GM18909 (cell line): ENCODE data around the gene CACNB1.
A peak's percentile ranks its signal among the peaks of the same experiment; 100 is the strongest.

ENCODE experiments used
- ATAC-seq: cut with Tn5 transposase; IDR thresholded peaks from one replicate; pipeline ENCODE4 v1.9.1; 2021; ENCODE audit warnings: mild to moderate bottlenecking; ENCODE audit not compliant: unreplicated experiment, poor library complexity

CACNB1 gene

DNA sequence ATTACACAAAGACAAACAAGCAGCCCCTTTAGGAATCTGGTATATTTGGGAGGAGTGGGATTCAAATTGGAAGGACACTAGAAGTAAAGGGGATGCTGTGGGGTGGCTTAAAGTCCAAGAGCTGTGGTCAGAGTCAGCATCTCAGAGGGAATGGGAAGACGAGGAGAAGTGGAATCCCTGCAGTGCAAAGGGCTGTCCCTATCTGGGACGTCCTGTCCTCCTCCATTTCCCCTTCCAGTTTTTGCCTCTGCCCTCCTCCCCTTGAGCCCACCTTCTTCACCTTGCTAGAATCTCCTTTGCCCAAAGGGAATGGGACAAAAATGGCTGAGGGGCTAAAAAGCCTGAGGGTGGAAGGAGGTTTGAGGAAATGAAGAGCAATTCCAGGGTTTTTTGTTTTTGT, 41.8 kb downstream of the CACNB1 start:
- no peak for ATAC-seq

DNA sequence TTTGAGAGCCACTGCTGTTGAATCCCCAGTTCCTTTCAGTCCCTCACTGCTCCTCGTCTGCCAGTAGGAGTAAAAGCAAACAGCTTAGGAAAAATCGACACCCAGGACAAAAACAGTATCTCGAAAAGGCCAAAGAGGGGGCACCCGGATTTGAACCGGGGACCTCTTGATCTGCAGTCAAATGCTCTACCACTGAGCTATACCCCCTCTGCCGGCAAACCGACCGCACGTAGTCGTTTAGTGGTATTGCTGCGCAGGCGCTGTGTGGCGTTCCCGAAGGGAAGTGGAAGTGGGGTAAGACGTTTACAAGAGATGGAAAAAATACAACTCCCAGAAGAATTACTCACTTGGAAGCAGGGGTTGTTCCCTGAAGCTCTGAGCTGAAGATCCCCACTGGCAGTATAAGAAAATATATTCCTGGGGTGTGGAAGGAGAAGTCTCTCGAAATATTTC, 43.8 kb downstream of the CACNB1 start:
- ATAC-seq = peak; percentile 48

DNA sequence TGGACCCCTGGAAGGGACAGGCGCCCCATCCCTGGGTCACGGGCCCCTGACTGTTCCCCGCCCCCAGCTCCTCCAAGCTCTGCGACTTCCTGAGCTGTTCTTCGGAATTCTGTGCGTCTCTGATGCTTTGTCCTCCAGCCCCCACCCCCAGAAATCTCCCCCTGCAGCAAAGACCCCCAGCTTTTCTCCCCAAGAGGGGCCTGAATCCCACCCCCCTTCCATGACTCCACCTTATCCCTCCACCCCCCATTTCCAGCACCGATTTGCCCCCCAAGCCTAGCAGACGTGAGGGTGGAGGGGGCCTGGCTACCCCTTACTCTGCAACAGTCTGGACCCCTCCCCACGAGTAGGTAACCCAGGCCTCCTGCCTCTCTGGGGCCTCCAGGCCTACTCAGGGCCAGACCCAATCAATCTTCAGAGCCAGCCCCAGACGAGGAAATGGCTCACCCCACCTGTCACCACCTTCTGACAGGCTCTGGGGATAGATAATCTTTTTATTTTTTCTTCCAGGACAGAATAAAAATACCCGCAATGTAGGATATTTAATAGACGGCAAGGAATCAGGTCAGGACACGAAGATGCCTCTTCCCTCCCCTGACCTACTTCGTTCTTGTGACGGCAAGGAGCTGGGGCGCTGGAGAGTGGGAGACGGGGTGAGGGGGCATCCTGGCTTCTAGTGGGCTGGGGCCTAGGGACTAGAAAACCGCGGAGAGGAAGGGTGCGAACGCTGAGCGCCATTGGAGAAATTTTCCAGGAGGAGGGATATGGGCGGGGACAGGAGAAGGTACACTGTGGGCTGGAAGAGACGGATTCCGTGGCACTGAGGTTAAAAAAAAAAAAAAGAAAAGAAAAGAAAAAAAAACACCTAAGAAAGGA, 45.3 kb downstream of the CACNB1 start:
- ATAC-seq = no peak

DNA sequence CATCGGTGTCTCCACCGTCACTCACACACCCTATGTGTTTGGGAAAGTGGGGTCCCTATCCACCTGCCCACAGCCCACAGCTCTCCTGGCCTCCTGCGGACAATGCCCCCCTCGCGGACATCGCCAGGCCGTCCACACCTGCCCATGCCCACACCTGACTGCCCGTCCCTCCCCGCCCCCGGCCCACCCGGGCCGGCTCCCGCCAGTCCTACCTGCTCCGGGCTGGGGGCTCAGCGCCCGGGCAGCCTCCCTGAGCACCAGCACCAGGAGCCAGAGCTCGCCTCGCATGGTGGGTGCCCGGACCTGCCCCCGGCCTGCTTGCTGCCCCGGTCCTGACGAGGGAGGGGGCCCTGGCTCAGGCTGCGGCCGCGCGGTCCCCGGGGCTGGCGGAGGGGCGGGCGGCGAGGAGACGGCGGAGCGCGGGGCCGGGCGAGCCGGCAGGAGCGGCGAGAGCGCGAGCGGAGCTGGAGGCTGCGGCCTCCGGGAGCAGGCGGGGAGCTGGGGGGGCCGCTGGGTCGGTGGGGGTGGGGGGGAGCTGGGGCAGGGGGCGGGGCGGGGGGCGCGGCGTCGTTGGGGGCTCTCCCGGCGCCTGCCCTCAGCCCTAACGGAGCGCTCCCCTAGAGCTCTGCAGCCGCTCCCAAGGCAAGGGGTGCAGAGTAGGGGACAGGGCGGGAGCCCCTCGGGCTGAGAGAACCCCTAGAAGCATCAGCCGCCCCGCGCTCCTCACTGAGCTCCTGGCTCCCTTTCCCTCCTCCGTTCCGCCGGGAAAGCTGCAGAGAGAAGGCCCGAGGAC, 46.1 kb downstream of the CACNB1 start, which contains the start of gene PLXDC1:
TSS of gene PLXDC1 (minus strand) at position 488 of the 793 bp plus-strand sequence. CDS start at position 288, 200 bp downstream.
- ATAC-seq = no peak

DNA sequence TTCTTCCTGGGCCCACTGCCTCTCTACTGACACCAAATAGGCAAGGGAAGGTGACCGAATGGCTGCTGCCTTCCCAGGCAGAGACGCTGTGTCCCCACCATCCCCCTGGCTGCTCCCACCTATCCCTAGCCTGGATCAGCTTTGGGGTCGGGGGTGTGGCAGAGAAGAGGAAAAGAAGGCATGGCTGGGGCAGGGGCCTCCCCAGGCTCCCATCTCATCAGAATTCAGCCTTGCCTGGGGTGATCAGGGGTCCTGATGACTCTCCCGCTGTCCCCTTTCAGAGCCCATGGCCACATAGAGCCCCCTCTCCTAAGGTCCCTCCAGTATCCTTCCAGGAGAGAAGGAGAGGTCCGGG, 46.7 kb downstream of the CACNB1 start:
- no peak for ATAC-seq

DNA sequence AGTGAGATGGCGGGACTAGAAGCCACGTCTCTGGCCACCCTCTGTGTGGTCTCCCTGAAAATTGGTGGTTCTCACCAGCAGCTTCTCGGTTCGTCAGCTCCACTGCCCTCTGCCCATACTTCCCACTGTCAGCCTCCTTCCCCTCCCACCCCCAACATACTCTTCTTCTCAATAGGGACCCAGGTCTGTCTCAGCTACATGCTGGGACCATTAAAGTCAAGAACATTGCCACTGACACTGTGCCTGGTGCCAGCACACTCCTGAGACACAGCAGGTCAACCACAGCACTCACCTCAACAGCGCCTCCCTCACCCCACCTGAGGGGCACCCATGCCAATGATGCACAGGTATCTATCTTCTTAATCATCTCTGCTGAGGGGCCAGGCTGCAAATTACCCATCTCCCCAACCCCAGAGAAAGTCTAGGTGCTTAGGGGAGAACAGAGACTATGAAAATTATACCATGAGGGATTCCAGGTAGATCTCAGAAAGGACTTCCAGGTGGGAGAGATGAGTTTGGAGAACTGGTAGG, 47.3 kb downstream of the CACNB1 start:
- no peak for ATAC-seq

DNA sequence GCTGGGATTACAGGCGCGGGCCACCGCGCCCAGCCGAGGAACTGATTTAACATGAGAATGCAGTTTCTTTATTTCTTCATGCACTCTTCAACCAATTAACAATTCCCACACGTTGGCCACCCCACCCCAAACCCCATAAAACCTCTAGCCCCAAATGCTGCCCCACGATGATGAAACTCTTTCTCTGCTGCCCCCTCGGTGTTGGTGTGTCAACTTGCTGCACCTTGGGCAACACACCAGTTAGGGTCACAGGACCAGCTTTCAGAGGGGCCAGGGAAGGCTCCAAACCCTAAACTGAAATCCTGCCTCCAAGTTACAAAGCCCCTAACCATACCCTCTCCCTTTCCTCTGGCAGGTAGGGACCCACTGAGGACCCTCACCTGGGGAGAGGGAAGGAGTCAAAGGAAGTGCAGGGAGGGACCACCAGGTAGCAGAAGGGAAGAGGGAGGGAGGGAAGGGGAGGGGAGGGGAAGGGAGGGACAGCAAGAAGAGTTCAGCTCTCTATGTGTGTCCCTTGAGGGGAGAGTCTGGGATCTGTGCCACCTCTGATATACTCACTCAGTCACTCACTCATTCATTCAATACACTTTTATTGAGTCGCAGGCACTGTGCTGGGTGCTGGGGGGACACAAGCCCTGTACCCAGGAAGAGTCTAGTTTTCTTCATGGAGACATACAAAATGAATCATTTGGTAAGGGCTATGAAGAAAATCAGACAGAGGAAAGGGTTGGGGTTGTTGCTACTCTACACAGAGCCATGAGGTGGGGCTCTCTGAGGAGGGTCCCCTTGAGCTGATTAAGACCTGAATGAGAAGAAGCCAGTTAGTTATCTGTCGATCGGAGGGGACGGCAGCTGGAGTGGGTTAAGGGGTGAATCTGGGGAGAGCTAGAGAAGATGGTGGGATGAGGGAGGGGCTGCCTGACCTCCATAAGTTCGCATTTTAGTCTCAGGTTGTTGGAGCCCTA, 50.0 kb downstream of the CACNB1 start:
- no peak for ATAC-seq

DNA sequence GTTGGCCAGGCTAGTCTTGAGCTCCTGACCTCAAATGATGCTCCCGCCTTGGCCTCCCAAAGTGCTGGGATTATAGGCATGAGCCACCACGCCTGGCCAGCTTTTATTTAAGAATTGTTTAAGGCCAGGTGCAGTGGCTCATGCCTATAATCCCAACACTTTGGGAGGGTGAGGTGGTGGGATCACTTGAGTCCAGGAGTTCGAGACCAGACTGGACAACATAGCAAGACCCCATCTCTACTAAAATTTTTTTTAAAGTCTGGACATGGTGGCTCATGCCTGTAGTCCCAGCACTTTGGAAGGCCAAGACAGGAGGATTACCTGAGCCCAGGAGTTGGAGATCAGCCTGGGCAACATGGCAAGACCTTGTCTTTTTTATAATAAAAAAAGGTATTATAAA, 51.2 kb downstream of the CACNB1 start:
- no peak for ATAC-seq

DNA sequence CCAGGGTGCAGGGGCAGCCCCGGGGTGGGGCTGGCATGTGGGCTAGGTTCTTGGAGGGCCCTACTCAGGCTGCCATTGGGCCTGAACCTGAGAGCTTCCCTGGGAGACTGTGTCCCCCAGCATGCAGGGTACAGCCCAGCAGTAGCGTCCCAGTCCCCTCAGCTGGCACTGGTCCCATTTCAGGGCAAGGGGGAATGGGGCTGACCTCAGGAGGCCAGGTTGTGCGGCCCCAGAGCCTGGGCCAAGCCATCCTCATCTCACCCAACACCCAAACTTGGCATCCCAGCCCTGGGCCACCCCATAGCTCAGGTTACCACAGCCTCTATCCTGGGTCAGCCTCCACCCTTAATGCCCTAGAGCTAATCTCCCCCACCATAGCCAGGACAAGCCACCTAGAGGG, 52.3 kb downstream of the CACNB1 start:
- no peak for ATAC-seq

DNA sequence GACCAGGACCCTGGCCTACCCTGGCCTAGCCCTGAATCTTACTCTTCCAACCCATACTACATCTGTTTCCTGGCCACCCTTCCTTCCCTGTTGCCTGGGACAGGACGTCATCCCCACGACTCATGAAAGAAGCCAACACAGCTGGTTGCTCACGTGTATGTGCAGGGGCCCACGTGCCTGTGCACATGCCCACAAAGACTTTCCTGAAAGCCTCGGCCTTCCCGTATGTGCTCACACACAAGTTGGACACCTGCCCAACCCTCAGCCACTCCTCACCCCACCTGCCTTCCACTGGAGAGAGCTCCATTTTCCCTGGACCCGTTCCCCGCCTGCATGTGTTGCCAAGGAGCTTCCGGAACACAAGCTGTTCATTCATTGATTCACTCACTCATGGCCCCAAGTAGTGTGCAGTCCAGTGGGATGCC, 53.0 kb downstream of the CACNB1 start:
- no peak for ATAC-seq

DNA sequence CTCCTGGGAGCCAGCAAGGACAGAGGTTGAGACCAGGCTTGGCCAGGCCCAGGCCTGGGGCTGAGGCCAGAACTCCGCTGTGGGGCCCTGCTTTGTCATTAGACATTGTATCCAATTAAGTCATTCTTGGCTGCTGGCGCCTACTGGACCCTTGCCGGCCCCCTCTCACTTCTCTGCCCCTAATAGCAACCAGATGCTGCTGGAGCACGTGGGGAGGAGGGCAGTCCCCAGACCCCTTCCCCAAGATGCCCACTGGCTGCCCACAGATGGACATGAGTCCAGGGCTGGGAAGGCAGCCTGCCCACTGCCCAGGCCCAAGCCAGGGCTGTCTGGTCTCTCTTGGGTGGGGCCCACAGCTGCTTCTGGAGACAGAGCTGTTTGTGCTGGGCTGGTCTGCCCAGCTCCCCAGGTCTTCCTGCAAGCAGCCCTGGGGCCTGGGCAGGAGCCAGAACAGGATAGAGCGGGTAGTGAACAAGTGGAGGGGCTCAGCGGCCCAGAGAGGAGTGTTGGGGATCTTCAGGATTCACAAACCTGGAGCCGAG, 53.8 kb downstream of the CACNB1 start:
- ATAC-seq = no peak

DNA sequence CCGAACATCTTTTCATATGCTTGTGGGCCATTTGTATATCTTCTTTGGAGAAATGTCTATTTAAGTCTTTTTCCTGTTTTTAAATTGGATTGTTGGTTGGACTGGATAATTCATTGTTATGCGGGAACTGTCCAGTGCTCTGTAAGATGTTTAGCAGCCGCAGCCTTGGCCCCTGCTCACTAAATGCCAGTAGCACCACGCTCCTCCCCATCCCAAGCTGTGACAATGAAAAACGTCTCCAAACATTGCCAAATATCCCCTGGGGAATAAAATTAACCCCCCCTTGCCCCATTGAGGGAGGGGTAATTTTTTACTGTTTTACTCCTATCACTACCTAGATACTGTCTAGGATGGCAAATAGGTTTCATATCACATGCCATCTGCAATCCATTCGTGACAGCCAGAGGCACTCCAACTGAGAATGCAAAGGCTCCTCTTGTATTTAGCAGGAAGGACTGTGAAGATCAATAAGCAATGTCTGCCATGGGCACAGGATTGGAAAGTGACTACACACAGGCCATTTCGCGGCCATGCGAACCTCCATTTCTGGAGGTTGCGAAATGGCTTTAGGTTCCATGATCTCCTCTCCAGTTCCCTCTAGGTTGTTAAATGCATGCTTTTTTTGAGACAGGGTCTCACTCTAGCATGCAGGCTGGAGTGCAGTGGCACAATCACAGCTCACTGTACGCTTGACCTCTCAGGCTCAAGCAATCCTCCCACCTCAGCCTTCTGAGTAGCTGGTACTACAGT, 55.4 kb downstream of the CACNB1 start:
- ATAC-seq = no peak

DNA sequence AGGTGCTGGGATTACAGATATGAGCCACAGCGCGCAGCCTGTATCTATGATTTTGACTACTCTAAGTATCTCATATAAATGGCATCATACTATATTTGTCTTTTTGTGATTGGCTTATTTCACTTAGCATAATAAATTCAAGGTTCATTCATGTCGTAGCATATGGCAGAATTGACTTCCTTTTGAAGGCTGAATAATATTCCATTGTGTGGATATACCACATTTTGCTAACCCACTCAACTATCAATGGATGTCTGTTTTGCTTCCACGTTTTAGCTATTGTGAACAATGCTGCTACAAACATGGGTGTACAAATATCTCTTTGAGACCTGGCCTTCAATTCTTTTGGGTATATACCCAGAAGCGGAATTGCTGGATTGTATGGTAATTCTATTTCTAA, 56.2 kb downstream of the CACNB1 start:
- no peak for ATAC-seq

DNA sequence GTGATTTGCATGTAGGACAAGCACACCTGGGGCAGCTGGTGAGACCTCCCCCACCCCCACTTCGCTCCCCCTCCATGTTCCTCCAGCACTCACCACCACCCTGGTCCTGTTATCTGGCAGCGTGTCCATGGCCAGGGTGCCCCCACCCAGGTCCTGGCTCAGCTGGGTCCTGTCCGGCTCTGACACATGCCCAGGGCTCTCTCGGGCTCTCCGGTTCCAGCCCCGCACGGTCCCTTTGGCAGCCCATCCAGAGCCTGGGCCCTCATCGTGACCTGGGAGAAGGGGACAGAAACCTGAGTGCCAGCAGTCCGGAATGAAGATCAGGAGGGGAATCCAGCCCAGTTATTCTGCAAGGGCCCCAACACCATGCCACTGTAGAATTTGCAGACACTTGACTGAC, 57.9 kb downstream of the CACNB1 start:
- no peak for ATAC-seq

DNA sequence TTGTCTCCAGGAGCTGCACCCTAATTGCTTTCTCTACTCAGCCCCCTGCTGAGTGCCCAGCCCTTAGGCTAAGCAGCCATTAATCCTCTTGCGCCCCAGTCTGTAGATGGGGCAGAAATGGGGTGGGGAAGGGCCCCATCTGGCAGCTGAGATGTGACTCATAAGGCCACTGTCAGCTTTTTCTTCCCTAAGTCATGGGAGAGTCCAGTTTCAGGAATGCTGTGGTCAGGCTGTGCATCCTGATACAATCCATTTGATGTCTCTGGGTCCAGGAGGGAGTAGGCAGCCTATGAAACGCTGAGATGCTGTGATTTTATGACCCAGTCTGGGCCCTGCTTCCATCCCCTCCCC, 58.3 kb downstream of the CACNB1 start:
- ATAC-seq = no peak

DNA sequence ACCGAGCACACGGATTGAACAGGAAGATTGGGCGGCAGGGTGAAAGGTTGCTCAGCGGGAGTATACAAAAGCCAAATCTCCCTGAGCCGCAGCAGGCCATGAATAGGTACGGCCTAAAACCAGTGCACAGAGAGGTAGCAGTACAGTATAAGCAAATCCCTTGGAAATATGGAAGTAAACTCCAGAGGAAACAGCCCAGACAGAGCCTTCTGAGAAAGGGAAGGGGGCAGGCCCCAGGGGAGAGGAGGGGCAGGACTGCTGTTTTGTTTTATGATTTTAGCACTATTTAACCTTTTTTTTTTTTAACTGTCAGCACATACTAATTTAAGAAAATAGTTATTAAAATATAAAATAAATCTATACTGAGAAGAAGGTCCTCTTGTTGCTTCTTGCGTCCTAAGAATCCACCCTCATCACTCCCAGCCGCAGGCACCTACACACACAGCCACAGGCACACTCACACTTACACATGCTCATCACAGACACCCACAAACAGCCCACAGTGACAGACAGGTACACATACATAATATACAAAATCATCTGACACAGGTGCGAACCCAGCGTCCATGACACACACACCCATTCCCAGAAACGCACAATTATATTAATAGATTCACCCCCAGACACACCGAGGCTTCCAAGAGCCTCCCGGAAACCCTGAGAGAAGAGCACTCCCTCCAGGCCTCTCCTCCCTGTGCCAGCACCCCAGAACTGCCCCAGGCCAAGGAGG, 58.9 kb downstream of the CACNB1 start:
- no peak for ATAC-seq

DNA sequence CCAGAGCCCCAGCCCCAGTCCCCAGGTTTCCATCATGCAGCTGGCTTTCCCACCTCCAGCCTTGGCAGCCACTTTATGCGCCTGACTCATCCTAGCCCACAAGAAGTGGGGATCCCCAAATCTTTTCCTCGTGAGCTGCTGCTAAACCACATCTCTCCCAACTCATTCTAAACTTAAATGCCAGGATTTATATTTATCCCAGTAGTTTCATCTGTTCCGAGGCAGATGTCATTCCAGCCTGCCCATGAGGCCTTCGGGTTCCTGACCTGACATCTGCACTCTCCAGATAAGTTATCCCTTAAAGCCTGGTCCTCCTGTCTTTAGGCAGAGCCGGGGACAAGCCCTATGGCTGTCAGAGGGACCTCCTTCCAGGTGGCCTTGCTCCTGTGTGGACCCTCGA, 62.6 kb downstream of the CACNB1 start:
- no peak for ATAC-seq

DNA sequence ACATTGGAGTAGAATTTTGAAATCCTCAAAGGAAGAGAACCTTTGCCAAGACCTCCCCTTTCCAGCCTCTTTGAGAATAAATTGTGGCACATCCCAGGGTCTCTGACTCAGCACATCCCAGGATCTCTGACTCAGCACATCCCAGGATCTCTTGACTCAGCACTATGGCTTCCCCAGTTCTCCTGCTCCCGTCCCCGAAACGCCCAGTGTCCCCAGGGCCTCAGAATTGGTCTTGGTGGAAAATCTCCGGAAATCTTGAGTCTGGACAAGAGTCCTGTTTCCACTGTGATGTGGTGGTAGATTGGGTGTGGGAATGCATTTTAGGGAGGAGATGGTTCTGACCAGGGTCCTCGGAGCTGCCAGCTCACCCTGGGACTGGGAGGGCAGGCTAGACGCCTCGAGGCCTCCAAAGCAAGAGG, 65.3 kb downstream of the CACNB1 start:
- ATAC-seq = no peak

DNA sequence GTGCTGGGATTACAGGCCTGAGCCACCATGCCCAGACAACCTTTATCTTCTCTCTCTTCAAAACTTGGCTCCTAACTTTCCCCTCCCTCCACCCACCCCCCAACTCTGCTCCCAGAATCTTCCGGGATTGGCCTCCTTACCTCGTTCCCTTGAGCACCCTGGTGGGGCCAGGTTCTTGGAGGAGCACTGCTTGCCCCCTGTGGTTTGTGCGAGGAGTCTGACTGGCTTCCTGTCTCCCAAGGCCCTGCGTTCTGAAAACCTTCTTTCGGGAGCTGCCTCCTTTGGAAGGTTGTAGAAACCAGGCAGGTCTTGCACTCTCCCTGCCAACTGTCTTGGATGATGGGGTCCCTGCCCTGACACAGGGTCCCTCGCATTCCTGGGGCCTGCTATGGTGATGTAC, 65.9 kb downstream of the CACNB1 start:
- no peak for ATAC-seq
